GM12875 (cell line): ENCODE results near the gene NCK2.

ENCODE experiments used
- H3K4me3 ChIP-seq: one replicate; pipeline ENCODE4 v1.5.1; 2011; ENCODE audit warnings: low read depth, low read length, control low read depth
- TF ChIP-seq, protein P1 (sequence below): IDR thresholded peaks from 2 replicates; pipeline ENCODE4 v1.5.1; 2011; ENCODE audit warnings: low read depth, mild to moderate bottlenecking, control low read depth, inconsistent platforms, low read length, moderate library complexity, borderline replicate concordance; ENCODE audit not compliant: insufficient read depth

The NCK2 gene

DNA sequence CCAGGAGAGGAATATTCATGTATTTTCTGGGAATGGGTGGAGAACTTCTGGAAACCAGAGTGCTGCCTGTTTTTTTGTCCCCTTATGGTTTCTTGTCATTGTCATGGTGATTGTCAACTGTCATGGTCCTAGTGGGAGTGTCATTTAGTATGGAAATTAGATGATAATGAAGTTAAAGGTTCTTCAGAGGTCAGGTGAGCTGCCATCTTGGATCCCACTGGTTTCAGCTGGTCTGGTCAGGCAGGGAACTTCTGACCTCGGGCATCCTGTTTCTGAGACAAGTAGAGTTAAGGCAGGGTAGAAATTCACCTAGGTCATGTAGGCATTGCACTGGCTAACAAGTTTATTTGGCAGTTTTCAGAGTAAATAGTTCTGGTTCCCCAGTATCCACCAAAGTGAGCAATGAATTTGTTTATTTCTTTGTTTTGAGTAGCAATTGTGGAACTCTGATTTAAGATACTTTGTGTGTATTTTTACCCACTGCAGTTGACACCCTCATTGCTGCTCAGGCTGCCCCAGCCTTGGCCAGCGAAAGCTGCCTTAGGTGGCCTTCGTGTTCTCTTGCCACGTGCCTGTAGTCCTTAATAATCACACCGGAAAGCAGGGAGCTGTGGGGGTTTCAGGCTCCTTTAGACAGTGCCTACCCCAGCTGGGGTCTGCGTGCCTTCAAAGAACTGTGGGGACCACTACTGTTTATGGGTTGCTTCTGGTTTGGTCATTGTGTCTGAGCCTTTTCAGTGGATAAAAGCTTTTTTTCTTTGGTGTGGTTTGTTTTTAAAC, 48.7 kb downstream of the NCK2 start:
- TF ChIP-seq, protein P1, sequence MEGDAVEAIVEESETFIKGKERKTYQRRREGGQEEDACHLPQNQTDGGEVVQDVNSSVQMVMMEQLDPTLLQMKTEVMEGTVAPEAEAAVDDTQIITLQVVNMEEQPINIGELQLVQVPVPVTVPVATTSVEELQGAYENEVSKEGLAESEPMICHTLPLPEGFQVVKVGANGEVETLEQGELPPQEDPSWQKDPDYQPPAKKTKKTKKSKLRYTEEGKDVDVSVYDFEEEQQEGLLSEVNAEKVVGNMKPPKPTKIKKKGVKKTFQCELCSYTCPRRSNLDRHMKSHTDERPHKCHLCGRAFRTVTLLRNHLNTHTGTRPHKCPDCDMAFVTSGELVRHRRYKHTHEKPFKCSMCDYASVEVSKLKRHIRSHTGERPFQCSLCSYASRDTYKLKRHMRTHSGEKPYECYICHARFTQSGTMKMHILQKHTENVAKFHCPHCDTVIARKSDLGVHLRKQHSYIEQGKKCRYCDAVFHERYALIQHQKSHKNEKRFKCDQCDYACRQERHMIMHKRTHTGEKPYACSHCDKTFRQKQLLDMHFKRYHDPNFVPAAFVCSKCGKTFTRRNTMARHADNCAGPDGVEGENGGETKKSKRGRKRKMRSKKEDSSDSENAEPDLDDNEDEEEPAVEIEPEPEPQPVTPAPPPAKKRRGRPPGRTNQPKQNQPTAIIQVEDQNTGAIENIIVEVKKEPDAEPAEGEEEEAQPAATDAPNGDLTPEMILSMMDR, result no peak
- no peak overlapping the region for H3K4me3 ChIP-seq

DNA sequence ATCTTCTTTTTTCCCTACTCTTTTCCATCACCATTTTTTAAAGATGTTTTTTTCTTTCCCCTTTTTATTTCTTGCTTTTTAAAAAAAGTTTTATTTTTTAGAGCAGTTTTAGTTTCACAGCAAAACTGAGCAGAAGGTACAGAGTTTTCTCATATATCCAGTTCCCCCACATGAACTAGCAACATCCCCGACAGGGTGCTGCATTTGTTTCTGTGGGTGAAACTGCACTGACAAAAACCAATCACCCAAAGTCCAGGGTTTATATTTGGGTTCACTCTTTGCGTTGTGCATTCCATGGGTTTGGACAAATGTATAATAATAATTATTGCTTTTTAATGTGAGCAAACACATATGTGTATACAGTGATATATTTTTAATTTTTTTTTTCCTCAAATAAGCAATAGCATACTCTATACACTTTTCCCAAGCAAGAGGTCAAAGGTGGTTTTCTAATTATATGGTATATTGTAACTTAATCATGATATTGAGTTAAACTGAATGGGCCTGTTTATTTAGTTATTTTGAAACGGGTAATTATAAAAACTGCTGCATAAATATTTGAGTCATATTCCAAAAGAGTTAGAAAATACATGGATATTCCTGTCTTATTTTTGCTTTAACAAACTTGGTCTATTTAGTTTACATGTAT, 50.3 kb downstream of the NCK2 start:
- no peak overlapping the region for H3K4me3 ChIP-seq
- TF ChIP-seq, protein P1, result no peak

DNA sequence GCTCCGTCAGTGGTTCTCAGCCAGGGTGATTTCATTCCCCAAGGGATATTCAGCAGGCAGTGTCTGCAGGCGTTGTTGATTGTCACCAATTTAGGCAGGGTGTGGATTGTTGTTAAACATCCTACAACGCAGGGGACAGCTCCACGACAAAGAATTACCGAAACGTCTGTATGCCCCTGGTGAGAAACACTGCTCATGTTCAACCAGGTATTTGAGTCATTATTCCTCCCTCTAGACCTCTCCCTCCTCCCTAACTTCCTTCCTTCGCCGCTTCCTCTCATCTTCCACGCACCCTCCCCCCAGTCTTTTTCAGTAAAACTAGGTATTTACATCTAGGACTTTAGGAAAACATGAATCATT, 50.8 kb downstream of the NCK2 start:
- TF ChIP-seq, protein P1, result no peak
- H3K4me3 ChIP-seq, result no peak overlapping the region

DNA sequence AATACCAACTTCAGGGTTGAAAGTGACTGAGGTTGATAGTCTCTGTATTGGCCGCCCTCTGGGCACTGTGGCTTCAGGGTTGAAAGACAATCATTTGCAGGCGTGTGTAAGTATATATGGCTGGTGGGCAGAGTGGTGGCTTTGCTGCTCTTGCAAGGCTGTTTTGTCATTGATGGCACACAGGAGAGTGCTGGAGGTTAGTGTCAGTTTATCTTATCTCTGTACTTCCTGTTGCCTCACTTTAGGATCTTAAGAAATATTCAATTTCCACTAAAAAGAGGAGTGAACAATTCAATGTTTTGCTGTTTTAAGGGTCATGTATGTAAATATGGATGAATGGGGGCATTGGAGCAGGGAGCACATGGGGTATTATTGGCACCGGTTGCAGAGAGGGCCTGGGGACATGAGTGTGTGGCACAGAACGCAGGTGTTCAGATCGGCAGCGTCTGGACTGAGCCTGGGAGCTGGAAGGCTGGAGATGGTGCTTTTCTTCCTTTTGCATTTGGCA, 51.5 kb downstream of the NCK2 start:
- H3K4me3 ChIP-seq, result no peak overlapping the region
- TF ChIP-seq, protein P1, result no peak

DNA sequence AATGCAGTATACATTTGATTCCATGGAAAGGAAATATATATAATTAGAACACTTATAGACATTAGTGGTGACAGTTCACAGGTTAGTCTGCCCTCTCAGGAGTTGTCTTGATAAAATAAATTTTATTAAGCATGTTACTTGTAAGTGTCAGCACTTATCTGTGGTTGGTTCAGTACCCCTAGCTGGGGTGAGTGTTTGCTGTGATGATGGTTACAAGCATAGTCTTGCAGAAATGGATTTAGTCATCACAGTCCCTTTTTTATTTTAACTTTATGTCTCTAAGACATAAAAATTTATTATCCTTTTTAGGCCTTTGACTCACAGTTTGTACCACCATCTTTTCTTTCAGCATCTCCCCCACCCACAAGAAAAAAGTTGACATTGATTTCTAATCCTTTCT, 52.1 kb downstream of the NCK2 start:
- TF ChIP-seq, protein P1, result no peak
- H3K4me3 ChIP-seq, result no peak overlapping the region

DNA sequence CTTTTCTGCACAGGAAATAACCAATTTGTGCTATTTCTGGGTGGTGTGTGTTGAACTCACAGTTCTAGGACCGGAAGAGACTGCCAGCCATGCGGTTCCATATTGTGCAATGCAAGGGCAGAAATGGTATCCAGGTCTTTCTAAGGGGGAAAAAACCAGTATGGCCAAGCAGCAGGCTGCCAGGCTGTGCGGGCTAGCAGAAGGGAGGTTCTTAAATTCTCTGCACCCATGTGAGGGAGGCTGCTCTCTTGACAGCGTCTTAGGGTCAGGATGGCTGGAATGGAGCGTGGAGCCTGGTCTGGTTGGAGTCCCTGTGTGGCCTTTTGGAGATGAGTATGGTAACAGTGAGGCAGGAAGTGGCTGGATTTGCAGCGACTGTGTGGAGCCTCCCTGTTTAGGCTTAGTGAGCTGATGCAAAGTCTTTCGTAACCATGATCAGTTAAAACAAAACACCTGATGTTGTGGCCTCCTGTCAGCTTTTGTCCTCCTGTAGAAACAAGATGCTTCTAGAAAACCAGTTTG, 52.6 kb downstream of the NCK2 start:
- TF ChIP-seq, protein P1, result no peak
- H3K4me3 ChIP-seq, result no peak overlapping the region

DNA sequence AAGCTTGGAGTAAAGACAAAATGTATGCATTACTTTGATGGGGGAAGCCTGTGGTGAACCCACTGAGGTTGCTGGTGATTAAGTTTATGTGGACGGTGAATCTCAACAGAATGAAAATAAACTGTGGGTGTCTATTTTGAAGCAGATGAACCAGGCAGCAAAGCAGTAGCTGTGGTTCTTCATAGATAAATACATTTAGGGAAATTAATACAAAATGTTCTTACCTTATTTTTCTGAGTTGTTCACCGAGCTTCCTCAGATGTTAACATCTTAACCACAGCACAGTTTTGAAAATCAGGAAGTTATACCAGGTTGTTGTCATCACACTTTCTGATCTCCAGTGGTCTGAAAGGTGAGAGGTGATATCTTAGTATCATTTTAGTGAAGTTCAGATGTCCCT, 53.9 kb downstream of the NCK2 start:
- TF ChIP-seq, protein P1, result no peak
- no peak overlapping the region for H3K4me3 ChIP-seq
